Heart left ventricle (tissue), 13 donors: ENCODE data around the gene ANKRD22.
"Not testable (repeated sequence)": the region's sequence is repeated elsewhere in the genome, so short reads cannot be mapped to it uniquely, and the experiment has no call there.

ENCODE experiments used
- POLR2A ChIP-seq, 2 donors: fragments of 450-650 bp; IDR thresholded peaks; one replicate each; pipeline ENCODE4 v1.6.1; 2017; ENCODE audit warnings: antibody characterized with exemption in 2 of 2, mild to moderate bottlenecking in 2 of 2, moderate library complexity in 2 of 2
- TF ChIP-seq, protein P1 (sequence below), 12 donors: fragments of 200-600 bp; sonication (generic) in 4 of 12; IDR thresholded peaks; one replicate each; pipeline versions ENCODE4 v1.5.0 to v1.8.0; 2018 to 2022; ENCODE audit warnings: antibody characterized with exemption in 12 of 12, mild to moderate bottlenecking in 5 of 12
- donor health status: ischemic (EF 13 %, LVEDD 7.1; RV severe dilation, severe dysfunction).
- donor health status: DM: no; HTN: yes; CAD: no.
- donor health status: DM: no; HTN: no; CAD: no.
- donor health status: ischemic (EF 25% LVEDD 6.9; RV normal size, moderate dysfunction).
- donor health status: ischemic (EF 25% LVEDD 5.7; RV mildly dilated, moderate dysfunction).
- donor health status: ischemic (EF 35%, LVEDD 5.7; RV mildly dilated, moderate dysfunction).
- donor health status: nonischemic (EF 11% LVEDD 7.7; RV severe dilation, severe dysfunction).
- donor health status: DM: yes; HTN: yes; CAD: no.
- donor health status: PGD.
- donor health status: ischemic (EF 29% LVEDD 5.4; RV normal size, mild dysfunction).
- donor health status: nonischemic (EF 23%, LVEDD 6.1; RV moderate dilation, normal function).

DNA sequence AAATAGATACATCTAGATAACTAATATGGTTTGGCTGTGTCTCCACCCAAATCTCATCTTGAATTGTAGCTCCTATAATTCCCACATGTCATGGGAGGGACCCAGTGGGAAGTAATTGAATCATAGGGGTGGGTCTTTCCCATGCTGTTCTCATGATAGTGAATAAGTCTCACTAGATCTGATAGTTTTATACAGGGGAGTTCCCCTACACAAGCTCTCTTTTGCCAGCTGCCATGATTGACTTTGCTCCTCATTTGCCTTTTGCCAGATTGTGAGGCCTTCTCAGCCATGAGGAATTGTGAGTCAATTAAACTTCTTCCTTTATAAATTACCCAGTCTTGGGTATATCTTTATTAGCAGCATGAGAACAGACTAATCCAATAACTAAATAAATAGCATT, 14.0 kb downstream of the ANKRD22 start:
- TF ChIP-seq, protein P1, sequence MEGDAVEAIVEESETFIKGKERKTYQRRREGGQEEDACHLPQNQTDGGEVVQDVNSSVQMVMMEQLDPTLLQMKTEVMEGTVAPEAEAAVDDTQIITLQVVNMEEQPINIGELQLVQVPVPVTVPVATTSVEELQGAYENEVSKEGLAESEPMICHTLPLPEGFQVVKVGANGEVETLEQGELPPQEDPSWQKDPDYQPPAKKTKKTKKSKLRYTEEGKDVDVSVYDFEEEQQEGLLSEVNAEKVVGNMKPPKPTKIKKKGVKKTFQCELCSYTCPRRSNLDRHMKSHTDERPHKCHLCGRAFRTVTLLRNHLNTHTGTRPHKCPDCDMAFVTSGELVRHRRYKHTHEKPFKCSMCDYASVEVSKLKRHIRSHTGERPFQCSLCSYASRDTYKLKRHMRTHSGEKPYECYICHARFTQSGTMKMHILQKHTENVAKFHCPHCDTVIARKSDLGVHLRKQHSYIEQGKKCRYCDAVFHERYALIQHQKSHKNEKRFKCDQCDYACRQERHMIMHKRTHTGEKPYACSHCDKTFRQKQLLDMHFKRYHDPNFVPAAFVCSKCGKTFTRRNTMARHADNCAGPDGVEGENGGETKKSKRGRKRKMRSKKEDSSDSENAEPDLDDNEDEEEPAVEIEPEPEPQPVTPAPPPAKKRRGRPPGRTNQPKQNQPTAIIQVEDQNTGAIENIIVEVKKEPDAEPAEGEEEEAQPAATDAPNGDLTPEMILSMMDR (IDR thresholded peaks at IDR 0.05), result not testable (repeated sequence)
- TF ChIP-seq POLR2A (IDR thresholded peaks at IDR 0.05), result not testable (repeated sequence)
